H9 (cell line): ENCODE measurements around the gene CDS2. TPM values are rescaled to one million over a fixed set of nuclear protein-coding genes. Genes with fewer than 3 reads are reported as not detected.

Experiments
- DNase-seq: peaks from one replicate; pipeline ENCODE4 v3.0.0-alpha.2; 2017
- H2AFZ ChIP-seq: one replicate; pipeline ENCODE4 v1.6.1; 2013; ENCODE audit warnings: mild to moderate bottlenecking, low read length, control low read depth, moderate library complexity
- H2AK5ac ChIP-seq: 2 replicates; pipeline ENCODE4 v1.6.1; 2013; ENCODE audit warnings: low read length, control low read depth, mixed read lengths; ENCODE audit not compliant: insufficient read length
- H2BK120ac ChIP-seq: one replicate; pipeline ENCODE4 v1.6.1; 2013; ENCODE audit warnings: low read depth, mild to moderate bottlenecking, low read length, control low read depth, inconsistent platforms; ENCODE audit not compliant: poor library complexity, severe bottlenecking
- H2BK12ac ChIP-seq: 2 replicates; pipeline ENCODE4 v1.6.1; 2013; ENCODE audit warnings: low read length, control low read depth, mixed read lengths, low read depth; ENCODE audit not compliant: insufficient read length
- H2BK15ac ChIP-seq: 2 replicates; pipeline ENCODE4 v1.6.1; 2013; ENCODE audit warnings: low read depth, low read length, control low read depth
- H2BK20ac ChIP-seq: one replicate; pipeline ENCODE4 v1.6.1; 2013; ENCODE audit warnings: low read depth, mild to moderate bottlenecking, low read length, control low read depth, inconsistent platforms; ENCODE audit not compliant: poor library complexity, severe bottlenecking
- H2BK5ac ChIP-seq: 2 replicates; pipeline ENCODE4 v1.6.1; 2013; ENCODE audit warnings: low read length, control low read depth, mixed read lengths; ENCODE audit not compliant: insufficient read length
- H3K14ac ChIP-seq: 2 replicates; pipeline ENCODE4 v1.6.1; 2013; ENCODE audit warnings: low read length, control low read depth; ENCODE audit not compliant: insufficient read depth
- H3K18ac ChIP-seq: 2 replicates; pipeline ENCODE4 v1.6.1; 2013; ENCODE audit warnings: low read depth, mild to moderate bottlenecking, mixed read lengths, low read length, control low read depth; ENCODE audit not compliant: insufficient read length
- H3K23ac ChIP-seq: 2 replicates; pipeline ENCODE4 v1.6.1; 2013; ENCODE audit warnings: low read length, control low read depth, mixed read lengths, low read depth; ENCODE audit not compliant: insufficient read length
- H3K23me2 ChIP-seq: 2 replicates; pipeline ENCODE4 v1.6.1; 2013; ENCODE audit warnings: low read depth, mild to moderate bottlenecking, mixed read lengths, low read length, control low read depth; ENCODE audit not compliant: insufficient read length, poor library complexity, severe bottlenecking
- H3K27ac ChIP-seq: 2 replicates; pipeline ENCODE4 v1.5.1; 2013; ENCODE audit warnings: low read length, control low read depth, mixed read lengths, low read depth; ENCODE audit not compliant: insufficient read length
- H3K27me3 ChIP-seq: 2 replicates; pipeline ENCODE4 v1.6.1; 2013; ENCODE audit warnings: low read length, control low read depth, inconsistent platforms; ENCODE audit not compliant: insufficient read depth
- H3K4ac ChIP-seq: 2 replicates; pipeline ENCODE4 v1.6.1; 2013; ENCODE audit warnings: low read depth, mild to moderate bottlenecking, control low read depth, inconsistent platforms, low read length, moderate library complexity
- H3K4me1 ChIP-seq: 2 replicates; pipeline ENCODE4 v1.6.1; 2013; ENCODE audit warnings: low read length, control low read depth, inconsistent platforms; ENCODE audit not compliant: insufficient read depth
- H3K4me2 ChIP-seq: 2 replicates; pipeline ENCODE4 v1.6.1; 2013; ENCODE audit warnings: low read length, control low read depth, mixed read lengths; ENCODE audit not compliant: insufficient read length, insufficient read depth
- H3K56ac ChIP-seq: 2 replicates; pipeline ENCODE4 v1.6.1; 2013; ENCODE audit warnings: low read depth, mild to moderate bottlenecking, mixed read lengths, low read length, control low read depth; ENCODE audit not compliant: insufficient read length
- H3K79me1 ChIP-seq: 2 replicates; pipeline ENCODE4 v1.6.1; 2013; ENCODE audit warnings: low read depth, mild to moderate bottlenecking, moderate library complexity, low read length, control low read depth, inconsistent platforms; ENCODE audit not compliant: insufficient read depth, poor library complexity, severe bottlenecking
- H3K79me2 ChIP-seq: 2 replicates; pipeline ENCODE4 v1.6.1; 2013; ENCODE audit warnings: low read length, control low read depth, inconsistent platforms; ENCODE audit not compliant: insufficient read depth
- H3K9ac ChIP-seq: 2 replicates; pipeline ENCODE4 v1.6.1; 2013; ENCODE audit warnings: low read length, control low read depth, mixed read lengths; ENCODE audit not compliant: insufficient read length; ENCODE audit errors: extremely low read depth
- H3K9me3 ChIP-seq: one replicate; pipeline ENCODE4 v1.6.1; 2013; ENCODE audit warnings: low read depth, low read length, inconsistent platforms; ENCODE audit not compliant: control insufficient read depth
- H3T11ph ChIP-seq: one replicate; pipeline ENCODE4 v1.6.1; 2013; ENCODE audit warnings: mild to moderate bottlenecking, low read length, control low read depth, inconsistent platforms
- H4K20me1 ChIP-seq: one replicate; pipeline ENCODE4 v1.6.1; 2013; ENCODE audit not compliant: control insufficient read depth, insufficient read length, insufficient read depth
- H4K5ac ChIP-seq: 2 replicates; pipeline ENCODE4 v1.6.1; 2013; ENCODE audit warnings: low read depth, mild to moderate bottlenecking, mixed read lengths, low read length, control low read depth; ENCODE audit not compliant: insufficient read length
- H4K8ac ChIP-seq: replicated peaks from 2 replicates; pipeline ENCODE4 v1.6.1; 2013; ENCODE audit warnings: low read length, control low read depth, mixed read lengths, low read depth; ENCODE audit not compliant: insufficient read length
- H4K91ac ChIP-seq: 2 replicates; pipeline ENCODE4 v1.6.1; 2013; ENCODE audit warnings: low read depth, mild to moderate bottlenecking, moderate library complexity, mixed read lengths, low read length, control low read depth; ENCODE audit not compliant: insufficient read length
- H3K27ac Mint-ChIP-seq, 3 experiments: 2 replicates in 2 of 3; 3 replicates in 1 of 3; pipeline ENCODE4 v1.8.0; 2020 to 2021; ENCODE audit warnings: mixed read lengths in 3 of 3, mild to moderate bottlenecking in 1 of 3, moderate library complexity in 1 of 3
- H3K27me3 Mint-ChIP-seq: 2 replicates; pipeline ENCODE4 v1.8.0; 2021; ENCODE audit warnings: low read depth, mild to moderate bottlenecking, moderate library complexity, mixed read lengths
- H3K36me3 Mint-ChIP-seq, 3 experiments: 2 replicates in 2 of 3; 3 replicates in 1 of 3; pipeline ENCODE4 v1.8.0; 2020 to 2021; ENCODE audit warnings: low read depth in 3 of 3, mixed read lengths in 3 of 3; ENCODE audit not compliant: insufficient read depth in 1 of 3
- H3K4me1 Mint-ChIP-seq, 2 experiments: 2 replicates each; pipeline ENCODE4 v1.8.0; 2020; ENCODE audit warnings: mixed read lengths in 2 of 2
- H3K4me3 Mint-ChIP-seq, 2 experiments: 2 replicates in 1 of 2; 3 replicates in 1 of 2; pipeline ENCODE4 v1.8.0; 2020 to 2021; ENCODE audit warnings: mild to moderate bottlenecking in 2 of 2, mixed read lengths in 2 of 2, moderate library complexity in 1 of 2
- H3K9me3 Mint-ChIP-seq, 2 experiments: 2 replicates in 1 of 2; 3 replicates in 1 of 2; pipeline ENCODE4 v1.8.0; 2020; ENCODE audit warnings: mild to moderate bottlenecking in 2 of 2, mixed read lengths in 2 of 2, moderate library complexity in 1 of 2
- CTCF ChIP-seq: fragments of 200-600 bp; sonication (generic); conservative IDR thresholded peaks from 3 replicates; pipeline ENCODE4 v1.8.0; 2021; ENCODE audit warnings: antibody characterized with exemption, mild to moderate bottlenecking
- WGBS: extraction: QIAGEN DNeasy Blood & Tissue Kit; methylation state at CpG from one replicate; pipeline ENCODE4 v1.1.7; 2013; ENCODE audit warnings: missing lambda C conversion rate, low lambda C conversion rate, mixed read lengths; ENCODE audit not compliant: insufficient read length; ENCODE audit errors: extremely low coverage; 5-methylcytosine and 5-hydroxymethylcytosine counted together
- total RNA-seq: library from RNA; stranded (reverse); gene quantifications from 2 replicates; pipeline ENCODE4 v1.2.1, GENCODE V29; 2021

The CDS2 gene
- total RNA-seq, 1 experiment from 2014 or later, result 63.2 TPM

GRCh38 chr20:5146871-5147592 is 20.2 kb downstream of the CDS2 start:
- H3K79me1 ChIP-seq, result peaks cover 8% of the 10 kb centered on the region
- H3K4ac ChIP-seq, result no peak overlapping the region
- no peaks in the 10 kb centered on the region for H4K20me1 ChIP-seq
- no peak overlapping the region for H2AK5ac ChIP-seq
- H2BK120ac ChIP-seq, result no peak overlapping the region
- H3K14ac ChIP-seq, result no peak overlapping the region
- no peaks in the 10 kb centered on the region for H3K4me1 ChIP-seq
- H3K9ac ChIP-seq, result no peak overlapping the region
- H3K4me1 Mint-ChIP-seq, result peaks cover 12 to 16% of the 10 kb centered on the region in 2 experiments
- H2BK20ac ChIP-seq, result no peak overlapping the region
- H3T11ph ChIP-seq, result no peak overlapping the region
- H3K9me3 Mint-ChIP-seq, result no peaks in the 10 kb centered on the region
- DNase-seq, result no peak
- no peak overlapping the region for H2BK15ac ChIP-seq
- H3K4me2 ChIP-seq, result no peak overlapping the region
- no CpG with 5 or more reads among the region's 2 CpGs for WGBS
- no peak overlapping the region for H3K18ac ChIP-seq
- no peak overlapping the region for H3K4me3 Mint-ChIP-seq
- no peak overlapping the region for H4K8ac ChIP-seq
- H2BK5ac ChIP-seq, result no peak overlapping the region
- no peak for TF ChIP-seq CTCF
- H3K23ac ChIP-seq, result no peak overlapping the region
- no peaks in the 10 kb centered on the region; the same call in 1 of the 2 replicates for H3K79me2 ChIP-seq
- no peak overlapping the region for H2AFZ ChIP-seq
- H2BK12ac ChIP-seq, result no peak overlapping the region
- no peak overlapping the region for H3K27ac ChIP-seq
- H4K5ac ChIP-seq, result no peak overlapping the region
- H3K27me3 Mint-ChIP-seq, result no peaks in the 10 kb centered on the region
- H3K23me2 ChIP-seq, result no peaks in the 10 kb centered on the region
- H3K9me3 ChIP-seq, result no peaks in the 10 kb centered on the region
- no peaks in the 10 kb centered on the region; a peak in 2 of 7 replicates for H3K36me3 Mint-ChIP-seq
- no peak overlapping the region for H3K56ac ChIP-seq
- no peak overlapping the region for H4K91ac ChIP-seq
- H3K27me3 ChIP-seq, result no peaks in the 10 kb centered on the region
- H3K27ac Mint-ChIP-seq, result peak overlapping the region in 2 of 3 experiments; percentile 1 to 13; a peak in 3 of 7 replicates
